Esophagus squamous epithelium (tissue), 4 donors: ENCODE data around the gene KIF26B.
"Not testable (repeated sequence)": the region's sequence is repeated elsewhere in the genome, so short reads cannot be mapped to it uniquely, and the experiment has no call there.

Source experiments
- POLR2A ChIP-seq, 4 donors: fragments of 450-650 bp; IDR thresholded peaks; one replicate each; pipeline ENCODE4 v1.6.1; 2017; ENCODE audit warnings: antibody characterized with exemption in 4 of 4, mild to moderate bottlenecking in 4 of 4, moderate library complexity in 3 of 4
- TF ChIP-seq, protein P1 (sequence below), 6 experiments: fragments of 450-650 bp in 4 of 6; fragments of 200-600 bp in 2 of 6; sonication (generic) in 2 of 6; IDR thresholded peaks; one replicate each; pipeline ENCODE4 v1.5.1; 2016 to 2019; ENCODE audit warnings: antibody characterized with exemption in 6 of 6, mild to moderate bottlenecking in 4 of 6, moderate library complexity in 4 of 6

DNA sequence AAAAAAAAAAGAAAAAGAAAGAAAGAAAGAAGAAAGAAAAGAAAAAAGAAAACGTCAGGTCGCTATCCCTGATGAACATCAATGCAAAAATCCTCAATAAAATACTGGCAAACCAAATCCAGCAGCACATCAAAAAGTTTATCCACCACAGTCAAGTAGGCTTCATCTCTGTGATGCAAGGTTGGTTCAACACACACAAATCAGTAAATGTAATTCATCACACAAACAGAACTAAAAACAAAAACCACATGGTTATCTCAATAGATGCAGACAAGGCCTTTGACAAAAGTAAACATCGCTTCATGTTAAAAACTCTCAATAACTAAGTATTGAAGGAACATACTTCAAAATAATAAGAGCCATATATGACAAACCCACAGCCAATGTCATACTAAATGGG, 573.2 kb downstream of the KIF26B start:
- TF ChIP-seq POLR2A (IDR thresholded peaks at IDR 0.05) = not testable (repeated sequence)
- TF ChIP-seq, protein P1, sequence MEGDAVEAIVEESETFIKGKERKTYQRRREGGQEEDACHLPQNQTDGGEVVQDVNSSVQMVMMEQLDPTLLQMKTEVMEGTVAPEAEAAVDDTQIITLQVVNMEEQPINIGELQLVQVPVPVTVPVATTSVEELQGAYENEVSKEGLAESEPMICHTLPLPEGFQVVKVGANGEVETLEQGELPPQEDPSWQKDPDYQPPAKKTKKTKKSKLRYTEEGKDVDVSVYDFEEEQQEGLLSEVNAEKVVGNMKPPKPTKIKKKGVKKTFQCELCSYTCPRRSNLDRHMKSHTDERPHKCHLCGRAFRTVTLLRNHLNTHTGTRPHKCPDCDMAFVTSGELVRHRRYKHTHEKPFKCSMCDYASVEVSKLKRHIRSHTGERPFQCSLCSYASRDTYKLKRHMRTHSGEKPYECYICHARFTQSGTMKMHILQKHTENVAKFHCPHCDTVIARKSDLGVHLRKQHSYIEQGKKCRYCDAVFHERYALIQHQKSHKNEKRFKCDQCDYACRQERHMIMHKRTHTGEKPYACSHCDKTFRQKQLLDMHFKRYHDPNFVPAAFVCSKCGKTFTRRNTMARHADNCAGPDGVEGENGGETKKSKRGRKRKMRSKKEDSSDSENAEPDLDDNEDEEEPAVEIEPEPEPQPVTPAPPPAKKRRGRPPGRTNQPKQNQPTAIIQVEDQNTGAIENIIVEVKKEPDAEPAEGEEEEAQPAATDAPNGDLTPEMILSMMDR (IDR thresholded peaks at IDR 0.05) = not testable (repeated sequence)
